Adipose tissue (tissue), 3 donors: ENCODE results near the gene GINS3. TPM values are rescaled to one million over a fixed set of nuclear protein-coding genes. Genes with fewer than 3 reads are reported as not detected.

Source experiments
- H3K27ac ChIP-seq: one replicate; pipeline ENCODE4 v1.5.1; 2013; ENCODE audit warnings: low read depth, low read length
- WGBS, 3 donors: extraction: QIAGEN DNeasy Blood & Tissue Kit; methylation state at CpG; one replicate each; pipeline ENCODE4 v1.1.7; 2013; 5-methylcytosine and 5-hydroxymethylcytosine counted together
- polyA plus RNA-seq, 3 donors: library from polyadenylated mRNA; stranded (reverse); fragments of 200-250 nt; gene quantifications; one replicate each; pipeline ENCODE4 v1.2.3, GENCODE V29; 2013
- donor health status: healthy with polysubstance abuse.
- donor health status: Bipolar disorder and iron deficiency.
- donor health status: healthy.

GINS3 gene
- polyA plus RNA-seq, 3 donors, result 2.2 to 6.6 (median 4.5) TPM

DNA sequence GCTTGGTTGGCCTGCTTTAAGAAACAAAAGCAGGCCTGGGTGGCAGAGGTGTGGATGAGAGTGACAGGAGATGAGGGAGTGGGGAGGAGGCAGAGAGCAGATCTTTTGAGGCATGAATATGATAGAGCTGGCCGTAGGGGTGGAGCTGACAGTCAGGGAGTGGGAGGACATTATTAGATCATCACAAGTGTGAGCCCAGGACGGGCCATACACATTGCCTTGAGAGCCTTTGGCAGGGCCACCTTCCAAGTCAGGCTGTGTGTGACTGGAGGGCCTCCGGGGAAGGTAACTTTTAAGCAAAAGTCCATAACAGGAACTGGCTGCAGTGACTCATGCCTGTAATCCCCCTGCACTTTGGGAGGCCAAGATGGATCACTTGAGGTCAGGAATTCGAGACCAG lies 26.3 kb downstream of the GINS3 start:
- H3K27ac ChIP-seq, result no peak overlapping the region
- WGBS, 3 donors, result 49 to 60% (median 50%) methylated on average over 4 of the region's 4 CpGs

DNA sequence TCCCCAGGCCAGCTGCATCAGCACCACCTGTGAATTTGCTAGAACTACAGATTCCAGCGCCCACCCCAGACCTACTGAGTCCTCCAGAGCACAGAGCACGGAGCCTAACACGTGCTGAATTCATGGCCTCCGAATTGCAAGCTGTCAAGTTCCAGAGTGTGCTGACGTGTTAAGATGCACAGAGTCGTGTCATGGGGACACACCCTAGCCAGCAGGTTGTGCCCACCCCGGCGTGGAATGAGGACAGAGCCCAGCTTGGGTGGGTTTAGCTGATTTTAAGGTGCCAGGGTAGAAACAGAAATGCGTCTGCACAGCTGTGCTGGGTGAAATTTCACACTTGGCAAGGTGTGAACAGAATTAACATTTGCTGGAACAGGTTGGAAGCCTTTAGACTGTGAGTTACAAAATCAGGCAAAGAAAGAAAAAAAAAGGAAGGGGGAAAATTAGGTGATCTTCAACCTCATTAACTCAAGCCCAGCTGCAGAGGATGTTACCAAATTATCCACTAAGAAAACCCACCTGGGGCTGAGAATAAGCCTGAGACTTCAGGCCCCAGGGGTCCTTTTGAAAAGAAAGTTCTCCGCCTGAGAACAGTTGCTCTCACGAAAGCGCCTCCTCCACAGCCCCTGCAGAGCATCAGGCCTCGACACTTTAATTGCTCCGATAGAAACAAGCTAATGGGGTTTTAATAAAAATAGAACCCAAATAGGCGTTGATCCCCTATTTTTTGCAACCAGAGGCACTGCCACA lies 27.1 kb downstream of the GINS3 start:
- H3K27ac ChIP-seq, result no peak overlapping the region
- WGBS, 3 donors, result 67 to 81% (median 75%) methylated on average over 15 of the region's 15 CpGs

DNA sequence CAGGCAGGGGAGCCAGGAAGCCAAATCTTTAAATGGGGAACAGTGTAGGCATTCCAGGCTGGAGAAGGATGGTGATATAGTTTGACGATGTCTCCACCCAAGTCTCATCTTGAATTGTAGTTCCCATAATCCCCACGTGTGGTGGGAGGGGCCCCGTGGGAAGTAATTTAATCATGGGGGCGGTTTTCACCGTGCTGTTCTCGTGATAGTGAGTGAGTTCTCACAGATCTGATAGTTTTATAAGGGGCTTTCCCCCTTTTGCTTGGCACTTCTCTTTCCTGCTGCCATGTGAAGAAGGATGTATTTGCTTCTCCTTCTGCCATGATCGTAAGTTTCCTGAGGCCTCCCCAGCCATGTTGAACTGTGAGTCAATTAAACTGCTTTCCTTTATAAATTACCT lies 28.8 kb downstream of the GINS3 start:
- no peak overlapping the region for H3K27ac ChIP-seq
- WGBS, 3 donors, result 50 to 55% (median 52%) methylated on average over 7 of the region's 7 CpGs

DNA sequence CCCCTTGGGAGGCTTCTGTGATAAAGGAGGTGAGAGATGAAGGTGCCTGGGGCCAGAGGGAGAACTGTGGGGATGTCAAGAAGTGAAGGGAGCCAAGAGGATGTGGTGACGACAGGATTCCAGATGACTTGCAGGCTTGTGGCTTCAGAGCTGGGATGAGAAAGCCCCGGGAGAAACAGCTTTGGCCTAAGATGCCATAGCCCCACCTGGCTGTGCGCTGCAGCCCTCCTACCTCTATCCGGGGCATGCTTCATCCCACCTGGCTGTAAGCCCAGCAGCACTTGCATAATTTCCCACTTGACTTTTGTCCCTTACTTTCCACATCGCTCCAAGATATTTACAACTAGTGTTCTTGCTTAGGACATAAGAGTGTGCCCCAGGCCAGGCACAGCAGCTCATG lies 29.3 kb downstream of the GINS3 start:
- 29 to 51% (median 45%) methylated on average over 5 of the region's 5 CpGs for WGBS, 3 donors
- no peak overlapping the region for H3K27ac ChIP-seq

DNA sequence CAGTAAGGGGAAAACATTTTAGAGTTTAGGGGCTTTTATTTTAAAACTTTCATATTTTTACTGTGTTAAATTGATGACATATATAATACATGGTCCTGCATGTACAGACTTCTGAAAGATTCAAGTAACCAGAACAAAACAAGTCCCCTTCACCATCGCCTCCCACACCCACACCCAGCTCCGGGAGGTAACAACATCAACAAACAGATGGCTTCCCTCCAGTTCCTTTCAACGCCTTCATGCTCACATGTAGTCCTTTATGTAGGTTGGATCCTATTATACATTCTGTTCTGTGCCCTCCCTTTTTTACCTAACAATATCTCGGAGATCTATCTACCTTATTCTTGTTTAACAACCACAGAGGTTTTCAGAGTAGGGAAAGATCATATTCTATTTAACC lies 30.5 kb downstream of the GINS3 start:
- H3K27ac ChIP-seq, result no peak overlapping the region
- WGBS, 3 donors, result 85 to 89% (median 86%) methylated on average over 4 of the region's 4 CpGs

DNA sequence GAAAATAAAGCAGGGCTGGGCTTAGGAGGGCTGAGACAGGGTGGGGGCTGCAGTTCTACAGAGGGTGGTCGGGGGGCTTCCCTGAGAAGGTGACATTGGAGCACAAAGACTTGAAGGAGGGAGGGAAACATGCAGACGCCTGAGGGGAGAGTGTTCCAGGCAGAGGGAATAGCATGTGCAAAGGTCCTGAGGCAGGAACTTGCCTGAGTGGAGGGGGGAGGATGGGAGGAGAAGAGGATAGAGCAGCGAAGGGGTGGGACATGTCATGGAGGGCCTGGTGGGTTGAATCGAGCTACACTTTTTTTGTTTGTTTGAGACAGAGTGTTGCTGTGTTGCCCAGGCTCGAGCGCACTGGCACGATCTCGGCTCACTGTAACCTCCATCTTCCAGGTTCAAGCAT lies 33.0 kb downstream of the GINS3 start:
- no peak overlapping the region for H3K27ac ChIP-seq
- 81 to 96% (median 95%) methylated on average over 8 of the region's 8 CpGs for WGBS, 3 donors

DNA sequence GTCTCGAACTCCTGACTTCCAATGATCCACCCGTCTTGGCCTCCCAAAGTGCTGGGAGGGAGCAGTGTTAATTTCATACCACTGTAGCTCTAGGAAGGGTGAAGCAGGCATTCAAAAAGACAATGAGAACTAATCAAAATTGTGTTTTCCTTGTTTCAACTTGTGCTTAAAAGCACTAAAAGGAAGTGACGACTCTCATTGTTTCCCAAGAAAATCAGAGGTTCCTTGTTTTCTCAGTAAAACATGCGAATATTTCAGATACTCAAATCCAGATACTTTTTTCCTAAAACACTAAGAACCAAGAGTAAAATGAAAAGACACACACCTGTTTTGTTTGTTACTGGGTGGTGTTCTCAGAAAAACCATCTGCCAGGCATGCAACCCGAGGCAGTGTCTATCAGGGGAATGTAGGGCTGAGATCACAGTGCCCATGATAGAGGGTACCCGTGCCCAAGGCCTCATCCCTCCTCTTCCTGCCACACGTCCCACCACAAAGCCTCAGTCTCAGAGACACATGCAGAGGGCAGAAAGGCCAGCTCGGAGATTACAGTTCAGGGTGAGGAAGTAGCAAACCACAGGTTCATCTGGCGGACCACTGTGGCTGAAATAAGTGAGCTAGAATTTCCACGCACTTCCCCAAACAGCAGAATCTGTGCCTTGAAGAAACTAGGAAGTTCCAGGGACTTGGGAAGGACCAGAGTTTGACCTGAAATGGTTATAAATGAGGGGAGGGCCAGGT lies 33.7 kb downstream of the GINS3 start:
- 52 to 71% (median 64%) methylated on average over 10 of the region's 10 CpGs for WGBS, 3 donors
- no peak overlapping the region for H3K27ac ChIP-seq

DNA sequence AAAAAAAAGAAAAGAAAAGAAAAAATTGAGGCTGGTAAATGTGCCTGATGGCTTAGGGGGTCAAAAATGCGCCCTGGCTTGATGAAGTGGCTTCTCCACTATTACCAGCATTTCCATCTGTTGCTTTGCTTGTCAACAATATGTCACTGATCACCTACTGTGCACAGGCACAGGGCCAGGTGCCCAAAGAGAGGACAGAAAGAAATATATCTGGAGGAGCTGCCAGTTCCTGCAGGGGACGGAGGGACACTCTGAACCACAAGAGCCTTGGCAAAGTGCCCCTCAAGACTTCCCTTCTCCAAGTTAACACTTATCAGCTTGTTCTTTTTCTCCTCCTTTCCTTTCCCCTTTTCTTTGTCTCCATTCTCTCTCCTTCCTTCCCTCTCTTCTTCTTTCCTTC lies 34.7 kb downstream of the GINS3 start:
- 34 to 83% (median 43%) methylated on average over 2 of the region's 2 CpGs for WGBS, 3 donors
- H3K27ac ChIP-seq, result no peak overlapping the region

DNA sequence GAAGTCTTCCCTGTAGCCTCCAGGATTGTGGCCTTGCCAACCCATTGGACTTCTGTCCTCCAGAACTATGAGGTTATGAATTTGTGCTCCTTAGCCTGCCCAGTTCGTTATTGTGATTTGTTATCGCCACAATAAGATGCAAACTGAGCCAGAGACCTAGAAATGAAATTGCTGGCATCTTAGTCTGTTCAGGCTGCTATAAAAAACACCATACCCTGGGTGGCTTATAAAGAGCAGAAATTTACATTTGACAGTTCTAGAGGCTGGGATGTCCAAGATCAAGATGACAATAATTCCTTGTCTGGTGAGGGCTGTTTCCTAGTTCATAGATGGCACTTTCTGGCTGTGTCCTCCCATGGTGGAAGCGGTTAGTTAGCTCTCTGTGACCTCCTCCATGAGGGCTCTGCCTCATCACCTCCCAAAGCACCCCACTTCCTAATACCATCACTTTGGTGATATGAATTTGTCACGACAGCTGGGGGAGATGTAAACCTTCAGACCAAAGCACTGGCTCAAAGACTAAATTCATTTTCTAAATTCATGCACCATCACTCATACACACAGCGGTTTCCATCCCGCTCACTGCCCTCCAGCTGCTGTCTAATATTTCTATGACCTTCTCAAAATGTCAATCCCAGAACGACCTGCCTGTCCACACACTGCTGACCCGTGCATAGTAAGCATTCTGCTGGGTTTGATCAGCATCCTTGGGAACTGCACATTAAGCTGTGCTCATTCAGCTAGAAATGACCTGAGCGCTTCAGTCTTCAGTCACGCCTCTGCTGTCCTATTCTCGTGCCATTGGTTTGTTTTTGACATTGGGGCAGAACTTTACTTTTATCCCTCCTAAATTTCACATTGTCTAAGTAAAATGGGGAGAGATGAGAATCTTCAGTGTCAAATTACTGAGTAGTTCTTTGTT lies 36.6 kb downstream of the GINS3 start:
- WGBS, 3 donors, result 71 to 87% (median 82%) methylated on average over 11 of the region's 11 CpGs

DNA sequence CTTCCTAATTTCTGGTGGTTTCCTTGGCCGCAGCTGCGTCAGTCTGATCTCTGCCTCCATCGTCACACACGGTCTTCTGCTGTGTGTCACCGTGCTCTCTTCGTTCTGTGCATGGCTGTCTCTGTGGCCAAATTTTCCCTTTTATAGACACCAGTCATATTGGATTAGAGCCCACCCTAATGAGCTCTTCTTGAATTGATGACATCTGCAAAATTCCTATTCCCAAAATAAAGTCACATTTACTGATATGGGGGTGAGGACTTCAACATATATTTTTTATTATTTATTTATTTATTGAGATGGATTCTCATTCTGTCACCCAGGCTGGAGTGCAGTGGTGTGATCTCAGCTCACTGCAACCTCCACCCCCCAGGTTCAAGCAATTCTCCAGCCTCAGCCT lies 38.4 kb downstream of the GINS3 start:
- no peak overlapping the region for H3K27ac ChIP-seq
- WGBS, 3 donors, result 88 to 89% (median 89%) methylated on average over 6 of the region's 6 CpGs

More for the DNA sequence above, 36.6 kb downstream of the GINS3 start:
- H3K27ac ChIP-seq, result no peak overlapping the region

DNA sequence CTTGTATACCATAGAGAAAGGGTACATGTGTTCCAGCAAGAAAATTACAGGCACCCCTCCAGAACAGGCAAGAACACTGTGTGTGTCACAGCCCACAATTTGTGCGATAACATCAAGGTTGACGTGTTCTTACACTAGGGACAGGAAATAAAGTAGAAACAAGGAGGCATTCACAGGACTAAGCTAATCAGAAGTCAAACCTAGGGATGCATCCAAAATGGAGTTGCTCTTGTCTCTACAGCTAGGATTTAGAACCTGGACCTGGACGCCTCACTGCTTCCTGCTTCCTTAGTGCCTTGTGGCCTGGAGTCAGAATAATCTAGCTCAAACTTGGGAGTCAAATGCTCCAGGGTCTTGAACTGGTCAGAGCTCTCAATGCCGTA lies 41.3 kb downstream of the GINS3 start:
- H3K27ac ChIP-seq, result no peak overlapping the region
- 46 to 70% (median 69%) methylated on average over 4 of the region's 4 CpGs for WGBS, 3 donors

DNA sequence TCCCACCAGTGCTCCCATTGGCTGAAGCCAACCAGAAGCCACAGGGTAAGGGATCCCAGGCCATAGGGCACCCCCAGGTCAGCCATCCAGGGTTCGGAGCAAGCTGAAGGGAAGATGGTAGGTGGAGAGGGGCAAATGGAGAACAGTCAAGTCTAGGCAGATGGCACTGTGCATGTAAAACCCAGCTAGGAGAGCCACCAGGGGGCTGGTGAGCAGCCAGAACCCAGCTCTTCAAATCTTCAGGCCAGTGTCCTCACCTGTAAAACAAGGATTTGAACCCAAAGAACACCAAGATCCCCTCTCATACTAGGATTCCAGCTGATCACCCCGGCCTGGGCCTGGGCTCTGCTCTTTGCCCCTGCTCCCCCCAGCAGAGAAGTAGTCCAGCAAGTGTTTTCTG lies 43.5 kb downstream of the GINS3 start:
- no peak overlapping the region for H3K27ac ChIP-seq
- WGBS, 3 donors, result 68 to 95% (median 95%) methylated on average over 2 of the region's 2 CpGs

DNA sequence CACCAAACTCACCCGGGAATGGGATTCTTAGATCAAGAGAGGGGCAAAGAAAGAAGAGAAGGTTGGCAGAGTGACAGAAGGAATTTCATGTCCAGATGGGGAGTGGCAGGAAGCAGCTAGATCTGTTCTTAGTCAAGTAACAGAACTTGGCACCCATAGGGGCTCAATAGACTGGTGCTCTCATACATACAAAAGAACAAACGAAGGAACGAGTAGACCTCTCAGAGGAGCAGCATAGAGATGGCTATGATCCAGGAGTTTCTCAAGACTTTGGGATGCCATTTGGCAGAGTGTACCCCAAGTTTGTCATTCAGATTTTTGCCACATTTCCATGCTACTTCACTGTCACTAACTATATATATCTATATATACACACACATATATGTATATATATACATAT lies 47.9 kb downstream of the GINS3 start:
- no peak overlapping the region for H3K27ac ChIP-seq
- WGBS, 3 donors, result 65 to 84% (median 77%) methylated on average over 3 of the region's 3 CpGs

DNA sequence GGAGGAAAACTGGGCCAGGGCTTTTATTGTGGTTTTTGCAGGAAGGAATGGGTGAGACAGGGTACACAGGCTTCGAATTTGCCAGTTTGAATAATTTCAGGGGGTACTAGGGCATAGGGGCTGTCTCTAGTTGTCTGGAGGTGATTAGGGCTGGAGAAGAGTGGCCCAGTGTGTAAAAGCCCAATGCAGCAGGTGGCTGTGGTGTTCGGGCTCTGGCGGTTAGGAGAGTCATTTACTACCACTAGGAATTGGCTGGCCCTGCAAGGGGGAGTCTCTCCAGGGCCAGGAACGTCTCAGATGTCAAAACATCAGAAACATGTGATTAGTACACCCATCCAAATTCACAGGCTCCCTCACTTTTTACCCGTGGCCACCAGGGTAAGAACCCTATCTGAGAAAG lies 50.3 kb downstream of the GINS3 start:
- WGBS, 3 donors, result 50 to 54% (median 53%) methylated on average over 5 of the region's 5 CpGs
- H3K27ac ChIP-seq, result no peak overlapping the region

DNA sequence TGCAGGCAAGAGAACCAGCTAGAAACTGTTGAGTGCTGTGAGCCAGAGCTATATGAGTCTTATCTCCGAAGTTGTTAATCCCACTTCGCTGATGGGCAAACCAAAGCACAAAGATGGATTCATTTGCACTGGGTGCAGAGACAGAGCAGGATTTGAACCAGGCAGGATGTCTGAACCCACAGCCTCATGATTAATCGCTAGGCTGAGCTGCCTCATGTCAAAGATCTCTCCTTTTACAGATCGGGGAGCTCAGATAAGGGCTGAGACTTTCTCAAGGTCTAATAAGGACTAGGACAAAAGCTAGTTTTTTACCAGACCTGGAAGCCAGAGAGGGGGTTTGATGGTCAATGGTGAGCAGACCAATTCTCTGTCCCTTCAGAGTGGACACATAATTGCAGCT lies 51.5 kb downstream of the GINS3 start:
- H3K27ac ChIP-seq, result no peak overlapping the region
- 52 to 73% (median 68%) methylated on average over 4 of the region's 4 CpGs for WGBS, 3 donors

DNA sequence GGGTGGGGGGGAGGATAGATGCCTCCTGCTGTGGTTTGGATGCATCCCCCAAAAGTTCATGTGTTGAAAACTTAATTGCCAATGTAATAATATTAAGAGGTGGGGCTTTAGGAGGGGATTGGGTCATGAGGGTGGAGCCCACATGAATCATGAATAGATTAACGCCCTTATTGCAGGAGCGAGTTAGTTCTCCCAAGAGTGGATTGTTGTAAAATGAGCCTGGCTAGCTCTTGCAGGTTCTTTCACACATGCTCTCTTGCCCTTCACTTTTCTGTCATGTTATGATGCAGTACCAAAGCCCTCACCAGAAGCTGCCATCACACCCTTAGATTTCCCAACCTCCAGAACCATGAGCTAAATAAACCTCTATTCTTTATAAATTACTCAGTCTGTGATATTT lies 52.0 kb downstream of the GINS3 start:
- no peak overlapping the region for H3K27ac ChIP-seq
- 72 to 86% (median 79%) methylated on average over 2 of the region's 2 CpGs for WGBS, 3 donors

DNA sequence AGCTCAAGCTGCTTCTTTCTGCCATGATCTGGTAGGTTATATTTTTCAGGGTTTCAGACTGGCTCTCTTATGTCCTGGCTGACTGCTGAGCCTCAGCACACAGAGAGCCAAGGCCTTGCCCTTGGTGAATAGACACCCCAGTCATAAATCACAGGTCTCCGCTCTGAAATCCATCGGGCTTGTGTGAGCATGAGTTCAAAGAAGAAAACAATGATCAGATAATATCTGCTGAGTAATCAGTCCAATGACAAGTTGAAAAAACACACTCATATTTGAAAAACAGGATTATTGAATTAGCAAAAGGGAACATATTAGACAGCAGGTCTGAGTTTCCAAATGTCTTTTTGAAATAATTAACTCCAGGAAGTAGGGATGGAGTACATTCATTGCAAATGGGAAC lies 56.6 kb downstream of the GINS3 start:
- 43 to 63% (median 58%) methylated on average over 2 of the region's 2 CpGs for WGBS, 3 donors
- no peak overlapping the region for H3K27ac ChIP-seq

DNA sequence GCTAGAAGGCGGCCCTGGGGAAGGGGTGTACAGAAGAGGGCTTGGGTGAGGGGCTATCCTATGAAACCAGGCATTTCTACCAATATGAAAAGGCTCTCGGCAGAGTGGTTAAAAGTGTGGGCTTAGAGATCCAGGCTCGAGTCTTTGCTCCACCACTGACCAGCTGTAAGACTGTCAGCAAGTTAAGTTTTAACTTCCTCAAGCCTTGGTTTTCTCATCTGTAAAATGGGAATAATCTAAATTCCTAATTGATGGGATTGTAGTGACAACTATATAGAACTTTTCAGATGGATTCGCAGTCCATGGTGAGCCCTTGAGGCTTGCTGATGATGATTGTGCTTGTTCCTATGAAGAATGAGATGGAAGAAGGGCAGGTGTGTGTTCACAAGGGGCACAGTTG lies 57.0 kb downstream of the GINS3 start:
- H3K27ac ChIP-seq, result no peak overlapping the region
- 68 to 95% (median 92%) methylated on average over 4 of the region's 4 CpGs for WGBS, 3 donors

DNA sequence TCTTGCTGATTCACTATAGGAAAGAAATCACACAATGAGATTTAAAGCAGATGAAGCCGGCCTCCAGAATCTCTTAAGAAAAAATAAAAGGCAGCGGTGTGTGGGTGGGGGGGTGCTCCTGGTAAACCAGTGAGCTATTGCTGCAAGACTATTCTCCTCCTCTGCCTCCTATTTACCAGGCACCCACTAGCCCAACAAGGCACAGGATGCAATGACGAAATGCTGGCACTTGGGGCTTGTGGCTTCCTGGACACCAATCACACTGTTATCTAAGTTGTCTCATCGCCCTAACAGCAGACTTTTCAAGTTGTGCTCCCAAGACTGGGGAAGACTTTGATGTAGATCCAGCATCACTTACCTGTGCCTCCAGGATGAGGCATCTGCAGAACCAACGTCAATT lies 57.5 kb downstream of the GINS3 start:
- no peak overlapping the region for H3K27ac ChIP-seq
- WGBS, 3 donors, result 62 to 79% (median 64%) methylated on average over 5 of the region's 5 CpGs
